Measurements from ENCODE around the gene OR2A42.
"Not testable (repeated sequence)": the region's sequence is repeated elsewhere in the genome, so short reads cannot be mapped to it uniquely, and the experiment has no call there.

GRCh38 chr7:144262128-144262527 is 22.7 kb upstream of the OR2A42 start:
- TF ChIP-seq POLR2A, CTCF, EP300 (IDR thresholded peaks at IDR 0.05): not testable (repeated sequence)

Data from stomach (tissue), 4 donors.